GM21528 (cell line): Measurements from ENCODE around the gene CTNND2.

Experiments
- ATAC-seq: cut with Tn5 transposase; IDR thresholded peaks from one replicate; pipeline ENCODE4 v1.9.1; 2021; ENCODE audit warnings: mild to moderate bottlenecking, moderate library complexity; ENCODE audit not compliant: unreplicated experiment, low FRiP score

Gene CTNND2

GRCh38 chr5:11527652-11528349, 376.4 kb downstream of the CTNND2 start:
- no peak for ATAC-seq

- no peak for ATAC-seq
Observed at GRCh38 chr5:11525020-11525419, 379.2 kb downstream of the CTNND2 start.

DNA sequence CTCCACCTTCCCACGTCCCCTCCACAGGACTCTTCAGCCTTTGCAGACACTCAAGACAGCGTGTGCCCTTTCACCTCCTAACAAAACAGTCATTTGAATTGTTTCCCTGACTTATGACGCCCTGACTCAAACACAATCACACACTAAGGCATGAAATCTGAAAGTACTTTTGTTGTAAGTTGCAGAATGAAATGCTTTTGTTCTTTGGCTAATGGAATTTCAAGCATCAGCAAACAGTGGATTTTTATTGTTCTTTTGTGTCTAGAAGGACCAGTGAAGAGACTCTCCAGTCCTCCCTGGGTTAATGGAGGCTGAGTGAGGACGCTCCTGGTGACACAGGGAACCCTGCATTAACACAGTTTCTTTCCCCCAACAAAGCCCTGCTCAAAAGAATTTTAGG, 380.1 kb downstream of the CTNND2 start:
- ATAC-seq, result no peak

GRCh38 chr5:11522796-11523195, 381.4 kb downstream of the CTNND2 start:
- ATAC-seq, result no peak

DNA sequence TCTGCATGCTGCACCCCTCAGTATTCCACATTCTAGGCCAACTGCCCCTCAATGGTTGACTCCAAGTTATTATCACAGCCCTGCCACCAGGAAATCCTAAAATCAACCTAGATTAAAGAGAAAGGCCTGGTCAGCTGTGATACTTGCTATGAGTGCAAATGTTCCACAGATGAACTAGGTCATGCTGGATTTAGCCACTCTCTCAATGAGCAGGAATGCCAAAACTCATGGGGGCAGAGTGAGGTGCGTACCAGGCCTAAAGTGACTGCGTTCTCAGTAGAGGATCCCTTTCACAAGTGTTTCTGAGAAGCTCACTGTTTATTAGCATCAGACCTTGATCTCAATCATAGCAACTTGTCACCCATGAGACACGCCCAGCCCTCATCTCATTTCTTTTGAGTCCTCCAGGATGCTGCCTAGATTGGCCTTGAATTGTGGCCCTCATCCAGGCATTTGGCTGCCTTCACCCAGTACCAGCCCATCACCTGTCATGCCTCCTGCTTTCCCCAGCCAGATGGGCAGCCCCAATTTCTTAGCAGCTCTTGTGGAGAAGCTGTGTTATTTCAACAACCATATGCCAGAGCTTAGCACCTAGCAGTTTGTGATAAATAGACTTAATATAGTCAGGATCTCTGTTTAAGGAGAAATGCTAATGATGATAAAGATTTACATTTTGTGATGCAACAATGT, 383.9 kb downstream of the CTNND2 start:
- no peak for ATAC-seq

DNA sequence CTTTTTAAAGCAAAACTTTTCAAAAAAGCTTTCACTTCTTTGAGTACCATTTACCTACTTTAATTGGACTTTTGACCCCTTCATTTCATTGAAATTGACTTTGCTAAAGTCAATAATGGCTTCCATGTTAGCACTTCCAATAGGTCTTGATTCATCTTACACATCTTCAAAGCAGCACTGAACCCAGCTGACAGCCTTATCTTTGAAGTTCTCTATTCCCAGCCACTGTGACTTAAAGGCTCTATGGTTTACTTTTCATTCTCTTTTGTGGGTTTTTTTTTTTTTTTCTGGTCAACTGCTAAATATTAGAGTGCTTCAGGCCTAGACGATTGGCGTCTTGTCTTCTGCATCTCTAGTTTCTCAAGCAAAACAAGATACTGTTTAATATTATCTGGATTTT, 385.0 kb downstream of the CTNND2 start:
- ATAC-seq, result no peak

DNA sequence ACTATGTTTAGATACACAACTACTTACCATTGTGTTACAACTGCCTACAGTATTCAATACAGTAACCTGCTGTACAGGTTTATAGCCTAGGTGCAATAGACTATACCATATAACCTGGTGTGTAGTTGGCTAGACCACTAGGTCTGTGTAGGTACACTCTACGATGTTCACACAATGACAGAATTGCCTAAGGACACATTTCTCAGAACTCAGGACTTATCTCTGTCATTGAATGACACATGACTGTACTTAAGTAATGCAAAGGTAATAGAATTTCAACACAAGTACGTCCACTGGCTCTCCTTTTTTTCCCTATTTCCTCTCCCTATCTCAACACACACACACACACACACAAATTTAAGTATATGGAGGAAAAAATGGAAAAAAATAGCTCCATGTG, 385.6 kb downstream of the CTNND2 start:
- no peak for ATAC-seq

GRCh38 chr5:11514705-11515432, 389.4 kb downstream of the CTNND2 start:
- no peak for ATAC-seq

- no peak for ATAC-seq
Observed at GRCh38 chr5:11511878-11512277, 392.4 kb downstream of the CTNND2 start.

DNA sequence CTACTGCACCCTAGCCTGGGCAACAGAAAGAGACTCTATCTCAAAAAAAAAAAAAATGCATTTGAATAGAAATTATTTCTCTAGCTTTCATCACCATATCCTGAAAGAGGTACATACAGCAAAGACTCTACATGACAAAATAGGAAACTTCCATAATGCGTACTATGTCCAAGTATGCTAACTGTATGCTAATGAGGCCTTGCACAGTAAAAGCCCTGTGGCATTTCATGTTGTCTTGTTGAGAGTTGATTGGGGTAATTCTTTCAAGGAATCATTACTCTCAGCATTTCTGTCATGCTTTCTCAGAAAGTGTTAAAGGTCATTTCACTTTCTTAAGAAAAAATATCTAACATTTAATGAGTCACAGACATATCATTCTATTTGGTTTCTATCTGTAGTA, 393.4 kb downstream of the CTNND2 start:
- no peak for ATAC-seq

DNA sequence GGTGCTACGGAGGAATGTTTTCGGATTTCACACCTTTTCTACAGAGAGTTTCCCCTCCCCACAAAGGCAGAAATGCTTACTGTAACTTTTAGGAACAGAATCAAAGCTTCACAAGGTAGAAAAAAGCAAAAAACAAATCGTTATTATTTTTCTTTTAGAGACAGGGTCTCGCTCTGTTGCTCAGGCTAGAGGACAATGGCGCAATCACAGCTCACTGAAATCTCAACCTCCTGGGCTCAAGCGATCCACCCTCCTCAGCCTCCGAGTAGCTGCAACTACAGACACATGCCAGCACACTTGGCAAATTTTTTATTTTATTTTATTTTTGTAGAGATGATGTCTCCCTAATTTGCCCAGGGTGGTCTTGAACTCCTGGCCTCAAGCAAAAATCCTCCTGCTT, 394.5 kb downstream of the CTNND2 start:
- ATAC-seq, result no peak

DNA sequence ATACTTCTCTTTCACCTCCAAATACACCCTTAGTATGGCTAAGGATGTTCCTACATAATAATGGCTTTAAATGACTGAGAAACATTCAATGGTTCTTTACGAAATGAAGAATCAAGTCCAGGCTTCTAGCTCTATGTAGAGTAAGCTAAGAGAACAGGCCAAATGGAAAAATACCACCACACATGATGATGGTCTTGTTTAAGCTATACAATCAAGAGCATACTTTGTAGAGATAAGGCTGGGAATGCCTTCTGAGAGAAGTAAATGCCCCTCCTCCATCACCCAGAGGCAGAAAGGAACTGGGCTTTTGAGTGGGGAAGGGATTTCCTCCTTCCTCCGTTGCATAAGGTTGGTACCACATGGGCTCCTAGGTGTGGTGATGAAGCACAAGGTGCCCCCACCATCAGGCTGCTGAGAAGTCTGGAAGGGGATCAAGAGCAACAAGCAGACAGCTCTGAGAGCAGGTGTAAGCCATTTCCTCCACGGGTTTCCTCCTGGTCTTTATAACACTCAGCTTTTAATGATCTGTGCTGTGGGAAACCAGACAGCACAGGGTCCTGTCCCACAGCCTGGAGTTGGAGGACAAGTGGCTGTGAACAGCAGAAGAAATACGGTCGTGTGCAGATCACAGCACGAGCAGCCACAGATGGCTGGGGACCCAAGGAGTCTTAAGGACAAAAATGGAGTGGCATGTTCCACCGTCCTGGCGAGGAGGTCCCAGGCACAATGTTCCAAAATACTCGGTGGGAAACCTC, 396.9 kb downstream of the CTNND2 start:
- no peak for ATAC-seq

- no peak for ATAC-seq
Observed at GRCh38 chr5:11504886-11505193, 399.4 kb downstream of the CTNND2 start.

- ATAC-seq, result no peak
Observed at GRCh38 chr5:11504065-11504885, 400.0 kb downstream of the CTNND2 start.

DNA sequence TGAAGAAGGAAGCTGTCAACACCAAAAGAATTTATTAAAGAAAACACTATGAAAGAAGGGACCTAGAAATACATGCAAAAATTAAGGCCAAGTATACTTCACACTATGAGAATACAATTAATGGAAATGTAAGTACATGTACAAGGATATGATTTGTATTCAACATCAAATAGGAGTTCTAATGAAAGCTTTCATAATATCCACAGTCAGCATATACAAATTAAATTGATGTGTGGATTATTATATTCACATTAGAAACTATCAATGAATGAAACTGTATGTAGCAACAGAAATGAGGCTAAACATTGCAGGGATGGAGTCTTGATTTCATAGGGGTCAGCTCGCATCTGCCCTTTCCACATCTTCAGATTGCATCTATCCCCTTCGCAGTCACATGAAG, 401.5 kb downstream of the CTNND2 start:
- no peak for ATAC-seq

DNA sequence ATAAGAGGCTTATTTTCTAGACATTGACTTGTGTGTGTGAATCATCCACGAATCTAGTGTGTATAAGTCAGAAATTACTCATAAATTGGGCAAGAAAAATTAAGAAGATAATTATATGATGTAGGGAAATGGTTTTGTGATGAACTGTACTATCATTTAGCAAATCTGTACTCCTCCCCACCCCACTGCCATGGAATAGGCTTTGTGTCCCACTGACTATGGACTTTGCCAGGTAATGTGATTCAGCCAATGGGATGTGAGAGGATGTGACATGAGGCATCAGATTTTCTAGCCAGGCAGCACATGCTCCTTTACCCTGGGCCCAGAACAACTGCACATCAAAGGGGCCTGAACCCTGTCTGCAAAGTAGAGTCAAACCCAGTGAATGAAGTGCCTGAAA, 406.6 kb downstream of the CTNND2 start:
- no peak for ATAC-seq

DNA sequence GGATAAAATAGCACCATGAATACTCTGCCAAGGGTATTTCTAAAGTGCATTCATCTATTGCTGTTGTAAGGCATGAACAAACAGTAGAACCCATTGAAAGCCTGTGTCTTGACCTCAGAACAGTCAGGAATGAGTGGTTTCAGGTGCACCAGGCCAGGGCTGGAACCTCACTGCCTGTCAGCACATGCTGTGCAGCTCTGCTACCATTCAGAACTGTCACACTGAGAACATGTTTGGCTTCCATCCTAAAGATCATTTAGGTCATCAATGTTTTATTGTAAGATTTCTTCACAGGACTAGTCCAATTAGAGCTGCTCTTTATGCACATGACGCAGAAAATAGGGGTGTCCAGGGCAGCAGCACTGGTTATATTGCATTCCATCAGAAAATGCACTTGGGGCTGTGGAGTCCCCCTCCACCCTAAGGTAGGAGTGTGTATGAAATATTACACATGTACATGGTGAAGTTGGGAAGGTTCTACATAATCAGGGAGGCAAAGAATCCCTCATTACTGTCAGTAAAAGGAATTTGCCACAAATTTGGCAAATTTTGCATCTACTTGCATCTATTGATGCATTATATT, 408.0 kb downstream of the CTNND2 start:
- no peak for ATAC-seq

DNA sequence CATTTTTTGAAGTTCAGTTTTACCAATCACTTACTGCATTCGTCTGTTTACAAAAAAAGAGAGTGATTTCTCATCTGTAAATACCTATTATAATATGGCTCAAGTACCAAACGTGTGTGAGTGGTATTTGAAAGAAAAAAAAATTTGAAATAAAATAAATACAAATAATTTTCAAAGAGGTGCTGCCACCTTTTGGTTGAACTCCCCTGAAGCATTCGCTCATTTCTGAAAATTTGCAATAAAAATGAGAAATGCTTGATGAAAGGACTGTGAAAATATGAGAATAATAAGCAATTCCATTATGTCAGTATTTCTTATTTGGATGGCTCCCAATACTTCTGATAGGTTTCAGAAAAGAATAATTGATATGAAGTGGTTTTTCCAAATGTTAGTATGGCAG, 409.9 kb downstream of the CTNND2 start:
- ATAC-seq, result no peak

DNA sequence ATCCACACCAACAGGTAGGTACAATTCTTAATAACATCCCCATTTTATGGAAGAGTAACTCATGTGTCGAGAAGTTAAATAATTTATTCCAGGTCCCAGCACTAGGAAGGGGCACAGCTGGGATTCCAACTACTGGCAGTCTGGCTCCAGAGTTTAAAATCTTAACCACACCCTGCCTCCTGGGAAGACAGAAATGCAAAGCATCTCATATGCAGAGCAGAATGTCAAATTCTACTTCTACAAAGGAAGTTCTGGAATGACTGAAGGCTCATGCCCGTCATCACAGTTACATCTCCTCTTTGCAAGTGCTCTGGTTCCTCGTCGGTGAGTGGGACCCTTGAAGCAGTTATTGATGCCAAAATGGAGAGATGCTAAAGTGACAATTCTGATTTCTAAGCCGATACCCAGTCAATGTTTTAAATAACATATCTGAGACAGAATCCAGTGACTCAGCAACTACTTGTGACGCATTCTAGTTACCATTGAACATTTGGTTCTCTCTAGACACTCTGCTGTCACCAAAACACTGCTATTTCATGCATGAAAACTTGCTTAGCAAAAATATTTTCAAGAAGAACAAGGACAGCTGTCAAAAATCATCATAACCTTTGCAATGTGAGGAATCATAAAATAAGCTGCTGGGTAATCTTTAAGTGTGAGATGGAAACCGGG, 412.7 kb downstream of the CTNND2 start:
- no peak for ATAC-seq
